ENCODE measurements around the gene ADAM23.

DNA sequence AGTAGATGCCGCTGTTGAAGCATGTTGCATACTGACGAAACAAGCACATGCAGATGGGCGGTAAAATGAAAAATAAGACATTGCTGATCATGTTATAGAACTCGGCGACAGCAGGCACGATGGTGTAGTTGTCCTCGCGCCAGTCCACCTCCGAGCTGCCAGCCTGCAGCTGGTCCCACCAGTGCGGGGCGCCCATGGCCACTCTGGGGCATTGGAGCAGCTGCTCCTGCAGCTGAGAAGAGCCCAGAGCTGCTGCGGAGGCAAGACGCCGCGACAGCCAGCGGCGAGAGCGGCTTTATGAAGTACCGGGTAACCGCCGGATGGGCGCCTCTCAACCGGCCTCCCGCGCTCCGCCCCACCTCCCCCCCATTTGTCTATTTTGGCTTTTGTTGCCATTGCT, 32.6 kb upstream of the ADAM23 start:
- TF ChIP-seq POLR2A (IDR thresholded peaks at IDR 0.05) = no peak
- TF ChIP-seq, protein P1, sequence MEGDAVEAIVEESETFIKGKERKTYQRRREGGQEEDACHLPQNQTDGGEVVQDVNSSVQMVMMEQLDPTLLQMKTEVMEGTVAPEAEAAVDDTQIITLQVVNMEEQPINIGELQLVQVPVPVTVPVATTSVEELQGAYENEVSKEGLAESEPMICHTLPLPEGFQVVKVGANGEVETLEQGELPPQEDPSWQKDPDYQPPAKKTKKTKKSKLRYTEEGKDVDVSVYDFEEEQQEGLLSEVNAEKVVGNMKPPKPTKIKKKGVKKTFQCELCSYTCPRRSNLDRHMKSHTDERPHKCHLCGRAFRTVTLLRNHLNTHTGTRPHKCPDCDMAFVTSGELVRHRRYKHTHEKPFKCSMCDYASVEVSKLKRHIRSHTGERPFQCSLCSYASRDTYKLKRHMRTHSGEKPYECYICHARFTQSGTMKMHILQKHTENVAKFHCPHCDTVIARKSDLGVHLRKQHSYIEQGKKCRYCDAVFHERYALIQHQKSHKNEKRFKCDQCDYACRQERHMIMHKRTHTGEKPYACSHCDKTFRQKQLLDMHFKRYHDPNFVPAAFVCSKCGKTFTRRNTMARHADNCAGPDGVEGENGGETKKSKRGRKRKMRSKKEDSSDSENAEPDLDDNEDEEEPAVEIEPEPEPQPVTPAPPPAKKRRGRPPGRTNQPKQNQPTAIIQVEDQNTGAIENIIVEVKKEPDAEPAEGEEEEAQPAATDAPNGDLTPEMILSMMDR (IDR thresholded peaks at IDR 0.05) = no peak

Measured in body of pancreas (tissue), 4 donors.